ENCODE measurements around the gene AUTS2.

DNA sequence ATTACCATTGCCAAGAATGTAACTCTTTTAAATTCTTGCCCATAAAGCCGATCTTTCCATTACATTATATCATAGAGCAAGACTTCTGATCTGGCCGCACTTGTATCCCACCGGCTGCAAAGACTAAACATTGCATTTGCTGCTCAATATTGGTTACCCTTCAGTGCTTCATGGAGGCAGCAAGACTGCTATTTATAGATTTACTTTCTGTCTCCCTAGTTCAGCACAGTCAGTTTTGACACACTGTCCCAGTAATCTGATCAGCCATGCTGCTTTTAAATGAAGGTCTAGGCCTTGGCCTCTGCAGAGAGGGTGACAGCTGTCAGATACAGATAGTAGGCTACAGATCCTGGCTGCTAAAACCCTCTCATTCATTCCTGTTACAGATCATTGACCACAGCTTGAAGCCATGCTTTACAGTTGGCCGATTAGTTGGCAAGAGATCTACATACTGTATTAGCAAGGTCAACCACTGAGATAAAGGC lies 971.1 kb downstream of the AUTS2 start:
- TF ChIP-seq, protein P1, sequence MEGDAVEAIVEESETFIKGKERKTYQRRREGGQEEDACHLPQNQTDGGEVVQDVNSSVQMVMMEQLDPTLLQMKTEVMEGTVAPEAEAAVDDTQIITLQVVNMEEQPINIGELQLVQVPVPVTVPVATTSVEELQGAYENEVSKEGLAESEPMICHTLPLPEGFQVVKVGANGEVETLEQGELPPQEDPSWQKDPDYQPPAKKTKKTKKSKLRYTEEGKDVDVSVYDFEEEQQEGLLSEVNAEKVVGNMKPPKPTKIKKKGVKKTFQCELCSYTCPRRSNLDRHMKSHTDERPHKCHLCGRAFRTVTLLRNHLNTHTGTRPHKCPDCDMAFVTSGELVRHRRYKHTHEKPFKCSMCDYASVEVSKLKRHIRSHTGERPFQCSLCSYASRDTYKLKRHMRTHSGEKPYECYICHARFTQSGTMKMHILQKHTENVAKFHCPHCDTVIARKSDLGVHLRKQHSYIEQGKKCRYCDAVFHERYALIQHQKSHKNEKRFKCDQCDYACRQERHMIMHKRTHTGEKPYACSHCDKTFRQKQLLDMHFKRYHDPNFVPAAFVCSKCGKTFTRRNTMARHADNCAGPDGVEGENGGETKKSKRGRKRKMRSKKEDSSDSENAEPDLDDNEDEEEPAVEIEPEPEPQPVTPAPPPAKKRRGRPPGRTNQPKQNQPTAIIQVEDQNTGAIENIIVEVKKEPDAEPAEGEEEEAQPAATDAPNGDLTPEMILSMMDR (IDR thresholded peaks at IDR 0.05): no peak
- TF ChIP-seq POLR2A (IDR thresholded peaks at IDR 0.05) (no peak), EP300 (IDR thresholded peaks at IDR 0.05; ENCODE audit: low read depth) (no peak), POLR2AphosphoS5 (IDR thresholded peaks at IDR 0.05) (no peak)
